HL-60 (cell line): ENCODE results near the gene VPS18.

Experiments
- DNase-seq, 2 experiments: peaks; one replicate each; pipeline ENCODE4 v3.0.0-alpha.2; 2010 to 2020; ENCODE audit warnings: low read depth in 1 of 2, low spot score in 1 of 2
- H3K27ac ChIP-seq: fragments of 250-450 bp; sonication (Bioruptor Pico); replicated peaks from 2 replicates; pipeline ENCODE4 v1.5.1; 2020; ENCODE audit warnings: mild to moderate bottlenecking, moderate library complexity
- H3K27me3 ChIP-seq: fragments of 250-450 bp; sonication (Bioruptor Pico); 2 replicates; pipeline ENCODE4 v1.5.1; 2021; ENCODE audit warnings: mild to moderate bottlenecking, moderate library complexity; ENCODE audit not compliant: insufficient read depth, poor library complexity, severe bottlenecking
- H3K4me3 ChIP-seq: replicated peaks from 2 replicates; pipeline ENCODE4 v1.5.1; 2011; ENCODE audit warnings: mild to moderate bottlenecking, control low read depth, low read length; ENCODE audit not compliant: insufficient read depth
- CTCF ChIP-seq: IDR thresholded peaks from one replicate; pipeline ENCODE4 v1.5.1; 2011; ENCODE audit warnings: low read length, control low read depth, inconsistent platforms; ENCODE audit not compliant: insufficient read depth
- GABPA ChIP-seq: IDR thresholded peaks from 2 replicates; pipeline ENCODE4 v1.6.1; 2012; ENCODE audit warnings: low read depth
- POLR2AphosphoS5 ChIP-seq: IDR thresholded peaks from 2 replicates; pipeline ENCODE4 v1.6.1; 2012; ENCODE audit warnings: low read depth
- REST ChIP-seq: IDR thresholded peaks from 2 replicates; pipeline ENCODE4 v1.6.1; 2012; ENCODE audit warnings: low read depth; ENCODE audit not compliant: insufficient replicate concordance
- SPI1 ChIP-seq: IDR thresholded peaks from 2 replicates; pipeline ENCODE4 v1.6.1; 2012; ENCODE audit warnings: low read depth, mild to moderate bottlenecking, borderline replicate concordance

VPS18 gene

GRCh38 chr15:40845511-40846284 is 48.6 kb upstream of the VPS18 start:
- Histone ChIP-seq H3K27ac (no peak overlapping the region), H3K4me3 (peak overlapping the region; percentile 45), H3K27me3 (peaks cover 4% of the 10 kb centered on the region)
- no peak for DNase-seq
- no peak for TF ChIP-seq GABPA
- no peak for TF ChIP-seq SPI1
- TF ChIP-seq REST: no peak
- TF ChIP-seq CTCF: no peak
- no peak for TF ChIP-seq POLR2AphosphoS5

GRCh38 chr15:40846841-40847222 is 47.4 kb upstream of the VPS18 start:
- no peak overlapping the region for H3K4me3 ChIP-seq
- DNase-seq: no peak
- H3K27me3 ChIP-seq: peaks cover 4% of the 10 kb centered on the region
- peak overlapping the region; percentile 54 for H3K27ac ChIP-seq
- no peak for TF ChIP-seq REST
- TF ChIP-seq SPI1: no peak

- TF ChIP-seq REST (no peak), CTCF (no peak), SPI1 (peak; percentile 99), GABPA (no peak), POLR2AphosphoS5 (peak; percentile 56; the same call in 1 of the 2 replicates)
- Histone ChIP-seq H3K27ac (peak overlapping the region; percentile 54), H3K4me3 (peak overlapping the region; percentile 11), H3K27me3 (peaks cover 4% of the 10 kb centered on the region)
- DNase-seq: peak; percentile 96 to 97
Measured at GRCh38 chr15:40847223-40847961, 46.9 kb upstream of the VPS18 start.
